HG03520 (cell line): Measurements from ENCODE around the gene CDH9.
"Not testable (repeated sequence)": the region's sequence is repeated elsewhere in the genome, so short reads cannot be mapped to it uniquely, and the experiment has no call there.

ENCODE experiments used
- ATAC-seq: cut with Tn5 transposase; IDR thresholded peaks from one replicate; pipeline ENCODE4 v1.9.1; 2021; ENCODE audit warnings: mild to moderate bottlenecking, moderate library complexity; ENCODE audit not compliant: unreplicated experiment

The CDH9 gene

GRCh38 chr5:26959290-26959689, 79.1 kb downstream of the CDH9 start:
- no peak for ATAC-seq

DNA sequence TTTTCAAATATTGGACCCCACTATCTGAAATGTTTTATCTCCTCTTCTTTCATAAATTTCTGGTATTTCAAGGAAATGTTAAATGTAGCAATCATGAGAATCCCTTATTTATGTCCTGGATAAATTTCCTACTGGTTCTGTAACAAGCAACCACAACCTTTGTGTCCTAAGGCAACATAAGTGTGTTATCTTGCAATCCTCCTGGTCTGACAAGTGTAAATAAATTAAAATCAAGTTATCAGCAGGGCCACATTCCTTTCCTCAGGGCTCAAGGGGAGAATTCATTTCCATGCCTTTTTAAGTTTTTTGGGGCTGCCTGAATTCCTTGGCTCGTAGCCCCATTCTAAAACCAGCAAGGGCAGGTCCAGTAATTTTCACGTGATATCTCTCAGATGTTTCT, 83.2 kb downstream of the CDH9 start:
- no peak for ATAC-seq

DNA sequence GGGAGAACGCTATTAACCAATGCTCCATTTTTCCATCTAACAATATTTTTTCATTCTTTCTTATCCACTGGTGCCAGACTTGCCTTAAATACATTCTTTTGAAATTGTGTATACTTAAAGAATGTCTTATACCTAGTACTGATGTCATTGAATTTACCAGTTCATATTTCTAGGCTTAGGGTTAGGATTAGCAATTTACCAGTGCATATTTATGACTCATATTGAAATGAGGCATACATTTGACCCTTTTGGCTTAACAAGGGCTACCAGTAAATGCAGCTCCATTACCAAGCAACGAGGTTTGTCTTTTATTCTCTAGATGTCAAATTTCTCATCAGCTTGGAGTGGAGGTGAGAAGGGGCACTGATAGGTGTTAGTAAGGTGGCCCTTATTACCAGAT, 89.5 kb downstream of the CDH9 start:
- ATAC-seq: no peak

- ATAC-seq: no peak
Observed at GRCh38 chr5:26945901-26946300, 92.5 kb downstream of the CDH9 start.

DNA sequence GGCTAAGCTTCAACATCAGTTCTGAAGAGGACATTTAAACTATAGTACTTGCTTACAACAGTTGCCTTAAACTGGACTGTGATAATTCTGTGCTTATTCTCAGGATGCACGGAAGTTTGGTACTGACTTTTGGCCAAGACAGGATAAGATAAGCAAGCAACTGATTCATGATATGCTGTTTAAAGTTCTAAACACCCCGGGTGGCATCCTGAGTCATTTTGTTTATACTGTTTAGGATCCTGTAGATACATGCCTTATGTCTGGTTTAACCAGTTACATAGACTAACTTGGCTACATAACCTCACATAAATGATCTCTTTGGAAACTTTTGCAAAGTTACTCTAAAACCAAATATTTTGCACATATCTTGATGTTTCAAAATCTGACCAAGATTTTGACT, 95.9 kb downstream of the CDH9 start:
- ATAC-seq: no peak

- no peak for ATAC-seq
Observed at GRCh38 chr5:26940994-26941393, 97.4 kb downstream of the CDH9 start.

- ATAC-seq: no peak
Observed at GRCh38 chr5:26932238-26932637, 106.1 kb downstream of the CDH9 start.

DNA sequence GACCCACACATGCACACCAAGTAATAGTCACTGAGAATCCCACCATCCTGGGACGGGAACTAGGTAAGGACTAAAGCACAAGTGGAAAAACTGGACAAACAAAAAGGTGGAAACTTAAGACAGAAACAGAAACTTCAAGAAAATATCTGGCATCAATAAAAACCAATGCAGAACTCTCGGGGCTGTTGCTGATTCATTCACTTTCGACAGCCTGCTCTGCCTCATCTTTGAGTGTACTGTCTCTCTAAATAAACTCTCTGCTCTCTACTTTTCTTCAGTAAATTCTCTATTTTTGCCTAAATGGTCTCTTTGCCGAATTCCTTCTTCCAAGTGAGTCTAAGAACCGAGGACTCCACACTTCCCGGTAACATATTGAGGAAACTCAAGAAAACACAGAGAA, 116.9 kb downstream of the CDH9 start:
- no peak for ATAC-seq

- ATAC-seq: no peak
Observed at GRCh38 chr5:26903469-26903868, 134.9 kb downstream of the CDH9 start.

DNA sequence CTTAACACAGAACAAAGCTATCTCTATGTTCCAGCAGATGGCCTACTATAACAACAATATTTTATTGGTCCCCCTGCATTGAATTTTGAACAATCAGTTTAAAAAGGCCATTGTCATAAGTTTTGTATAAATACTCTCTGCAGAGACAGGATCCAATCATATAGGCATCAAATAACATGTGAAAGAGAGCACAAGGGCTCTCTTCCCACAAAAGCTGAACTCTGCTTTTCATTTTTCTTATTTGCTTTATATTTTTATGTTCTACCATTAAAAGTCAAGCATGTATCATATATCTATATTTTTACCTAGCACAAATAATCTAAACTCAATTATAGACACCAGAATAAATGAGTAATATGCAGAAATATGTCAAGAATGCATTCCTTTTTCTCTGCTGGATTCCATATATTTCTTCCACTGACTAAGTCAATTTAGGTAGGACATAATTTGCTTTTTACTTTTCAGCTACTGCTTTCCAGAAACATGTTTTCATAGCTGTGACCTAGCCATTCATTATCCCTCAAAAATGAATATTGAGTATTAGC, 143.6 kb downstream of the CDH9 start:
- no peak for ATAC-seq

DNA sequence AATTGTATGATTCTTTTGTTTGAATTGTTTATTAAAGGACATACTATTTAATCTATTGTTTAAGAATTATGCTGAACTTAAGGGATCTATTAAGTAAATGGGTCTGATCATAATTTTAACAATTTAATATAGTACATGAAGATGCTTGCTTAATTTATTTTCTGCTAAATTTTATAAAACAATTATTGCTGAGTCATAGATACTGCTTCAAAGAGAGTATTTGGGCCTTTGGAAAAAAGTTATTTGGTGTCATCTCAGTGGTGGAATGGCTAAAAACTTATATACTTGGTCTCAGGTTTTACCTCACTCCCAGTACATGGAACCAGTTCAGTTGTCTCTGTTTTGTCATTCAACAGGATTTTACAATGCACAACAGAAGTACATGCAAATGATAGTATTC, 145.3 kb downstream of the CDH9 start:
- no peak for ATAC-seq

- ATAC-seq: no peak
Observed at GRCh38 chr5:26889815-26890214, 148.6 kb downstream of the CDH9 start.

GRCh38 chr5:26884481-26884880, 153.9 kb downstream of the CDH9 start:
- no peak for ATAC-seq

- no peak for ATAC-seq
Observed at GRCh38 chr5:26883375-26883774, 155.0 kb downstream of the CDH9 start.

DNA sequence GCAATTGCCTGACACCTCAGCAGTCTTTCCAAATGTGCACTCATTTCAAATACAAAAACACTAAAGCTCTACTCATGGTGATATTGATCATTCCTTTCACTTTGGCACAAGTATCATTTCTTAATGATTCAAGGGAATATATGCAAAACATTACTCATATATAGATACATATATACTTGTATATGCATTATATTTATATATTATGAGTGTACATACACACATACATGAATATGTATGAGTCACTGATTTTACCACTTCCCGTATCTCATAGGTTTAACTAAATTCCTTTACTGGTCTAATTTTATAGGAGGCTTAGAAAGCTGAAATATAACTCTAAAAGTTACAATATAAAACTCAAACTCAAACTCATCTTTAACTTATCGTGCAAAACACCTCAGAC, 156.5 kb downstream of the CDH9 start:
- ATAC-seq: no peak

DNA sequence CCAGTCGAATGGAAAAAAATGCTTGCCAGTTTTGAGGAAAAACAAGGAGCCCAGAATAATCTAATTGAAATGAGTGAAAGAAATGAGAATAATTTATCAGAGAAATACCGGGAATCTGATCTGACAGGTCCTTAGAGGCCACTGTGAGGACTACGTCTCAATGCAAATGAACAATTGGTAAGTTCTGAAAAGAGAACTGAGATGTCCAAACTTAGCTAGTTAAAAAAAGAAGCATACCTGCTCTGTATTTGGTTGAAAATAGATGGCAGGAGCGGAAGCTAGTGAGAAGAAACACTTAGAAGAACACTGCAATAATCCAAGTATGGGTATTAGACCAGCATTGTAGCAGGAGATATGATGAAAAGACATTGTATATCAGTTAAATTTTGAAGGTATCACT, 161.2 kb downstream of the CDH9 start:
- ATAC-seq: no peak

DNA sequence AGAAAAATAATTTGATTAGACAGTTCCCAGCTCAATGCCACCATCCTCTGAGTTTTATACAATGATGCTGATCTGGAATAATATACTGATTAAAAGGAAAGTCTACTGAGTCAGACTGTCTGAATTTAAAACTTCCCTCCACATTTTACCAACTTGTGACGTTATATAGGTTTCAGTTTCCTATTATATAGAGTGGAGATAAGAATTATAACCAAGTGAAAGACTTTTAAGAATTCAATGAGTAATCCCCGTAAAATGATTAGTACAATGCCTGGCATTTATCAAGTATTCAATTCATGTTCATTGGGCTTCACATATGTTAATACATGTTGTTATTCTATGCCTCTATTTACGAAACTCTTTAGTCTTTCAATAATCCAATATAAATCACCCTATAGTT, 166.0 kb downstream of the CDH9 start:
- no peak for ATAC-seq

GRCh38 chr5:26869781-26870180, 168.6 kb downstream of the CDH9 start:
- no peak for ATAC-seq

DNA sequence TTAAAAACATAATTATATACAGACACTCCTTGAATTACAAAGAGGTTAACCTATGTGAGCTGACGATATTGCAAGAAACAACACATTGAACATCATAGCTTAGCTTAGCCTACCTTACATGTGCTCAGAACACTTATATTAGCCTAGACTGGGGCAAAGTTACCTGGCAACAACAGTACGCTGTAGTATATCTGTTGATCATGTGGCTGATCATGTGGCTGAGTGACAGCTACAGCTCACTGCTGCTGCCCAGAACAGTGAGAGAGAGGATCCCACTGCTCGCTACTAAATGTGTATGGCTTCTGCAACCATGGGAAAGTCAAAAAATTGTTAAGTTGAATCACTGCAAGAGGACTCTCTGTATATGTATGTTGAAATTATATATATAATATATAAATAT, 169.9 kb downstream of the CDH9 start:
- ATAC-seq: no peak

GRCh38 chr5:26864061-26864460, 174.3 kb downstream of the CDH9 start:
- ATAC-seq: no peak

DNA sequence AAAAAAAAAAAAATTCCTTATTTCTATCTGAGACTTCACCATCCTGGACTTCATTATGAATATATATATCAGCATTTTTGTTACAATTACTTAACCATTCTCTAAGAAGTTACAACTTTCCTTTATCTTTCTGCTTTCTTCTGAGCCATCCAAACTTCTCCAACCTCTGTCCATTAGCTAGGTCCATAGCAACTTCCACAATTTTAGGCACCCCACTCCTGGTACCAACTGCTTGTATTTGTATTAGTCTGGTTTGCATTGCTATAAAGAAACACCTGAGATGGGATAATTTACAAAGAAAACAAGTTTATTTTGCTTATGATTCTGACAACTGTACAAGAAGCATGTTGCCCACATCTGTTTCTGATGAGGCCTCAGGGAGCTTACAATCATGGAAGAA, 182.1 kb downstream of the CDH9 start:
- no peak for ATAC-seq

GRCh38 chr5:26852450-26852849, 185.9 kb downstream of the CDH9 start:
- ATAC-seq: not testable (repeated sequence)

DNA sequence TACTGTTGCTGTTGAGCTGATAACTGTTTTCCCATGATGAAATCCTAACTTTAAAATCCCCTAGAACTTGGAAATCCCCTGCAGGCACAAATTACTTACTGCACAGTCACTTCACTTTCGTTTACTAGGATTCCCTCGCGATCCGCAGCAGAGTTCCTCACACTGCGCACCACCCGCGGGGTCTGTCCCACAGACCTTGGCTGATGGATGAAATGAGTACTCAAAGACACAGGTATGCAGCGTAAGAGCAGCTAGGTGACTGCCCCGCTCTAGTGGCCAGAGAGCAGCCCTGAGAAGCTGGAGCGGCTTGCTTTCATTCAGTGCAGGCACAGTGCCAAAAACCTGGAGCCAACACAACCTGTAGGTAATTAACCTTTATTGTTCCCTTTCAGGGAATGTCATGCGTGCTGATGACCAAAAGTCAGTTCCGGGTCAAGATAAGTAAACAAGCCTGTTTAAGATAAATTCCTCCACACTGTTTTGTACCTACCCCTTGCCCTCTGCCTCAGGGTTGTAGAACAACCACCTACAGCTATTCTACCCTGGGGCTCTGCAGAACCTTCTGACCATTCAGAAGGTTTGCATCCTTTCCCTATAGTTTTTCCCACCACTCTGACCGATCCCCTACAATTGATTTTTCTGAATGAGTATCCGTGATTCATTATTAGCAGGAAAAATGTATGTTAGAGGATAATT, 191.2 kb downstream of the CDH9 start:
- no peak for ATAC-seq
